AG09309 (cell line): ENCODE results near the gene TMEM234.

Experiments
- DNase-seq: peaks from one replicate; pipeline ENCODE4 v3.0.0-alpha.2; 2010; ENCODE audit warnings: low read depth
- H3K4me3 ChIP-seq: 2 replicates; pipeline ENCODE4 v1.5.1; 2011; ENCODE audit warnings: mild to moderate bottlenecking, low read depth, low read length, moderate library complexity; ENCODE audit not compliant: control insufficient read depth
- CTCF ChIP-seq: IDR thresholded peaks from 2 replicates; pipeline ENCODE4 v1.5.1; 2011; ENCODE audit warnings: mild to moderate bottlenecking, low read depth, low read length, inconsistent platforms; ENCODE audit not compliant: insufficient read depth, control insufficient read depth; ENCODE audit errors: missing control alignments

Gene TMEM234

GRCh38 chr1:32186077-32186476 is 36.1 kb downstream of the TMEM234 start:
- no peak for DNase-seq
- no peak for TF ChIP-seq CTCF
- H3K4me3 ChIP-seq, result no peak overlapping the region

GRCh38 chr1:32184650-32185049 is 37.5 kb downstream of the TMEM234 start:
- no peak overlapping the region for H3K4me3 ChIP-seq
- DNase-seq, result no peak
- TF ChIP-seq CTCF, result no peak

- TF ChIP-seq CTCF, result no peak
- H3K4me3 ChIP-seq, result peak overlapping the region; percentile 85; the same call in 1 of the 2 replicates
- no peak for DNase-seq
These were observed 40.1 kb downstream of the TMEM234 start for GRCh38 chr1:32182060-32182459.

DNA sequence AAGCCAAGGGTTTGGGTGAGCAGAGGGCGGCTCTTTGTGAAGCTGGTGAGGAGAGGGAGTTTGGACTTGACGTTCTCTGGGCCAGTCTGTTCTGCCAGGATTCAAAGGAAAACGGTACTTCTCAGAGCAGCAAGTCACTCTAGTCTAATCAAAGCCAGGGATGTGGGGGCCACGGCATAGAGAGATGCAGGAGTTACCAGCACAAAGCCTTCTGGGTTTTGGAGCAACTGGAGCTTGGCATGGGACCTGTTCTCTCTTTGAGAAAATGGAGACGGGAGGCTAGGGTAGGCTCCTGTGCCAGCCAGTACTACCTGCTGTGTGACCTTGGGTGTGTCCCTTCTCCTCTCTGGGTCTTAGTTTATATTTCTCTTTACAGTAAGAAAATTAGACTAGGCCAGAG is 40.6 kb downstream of the TMEM234 start:
- no peak for DNase-seq
- no peak for TF ChIP-seq CTCF
- H3K4me3 ChIP-seq, result peak overlapping the region; percentile 85

- no peak for DNase-seq
- H3K4me3 ChIP-seq, result peak overlapping the region; percentile 85
- TF ChIP-seq CTCF, result no peak
These were observed 41.1 kb downstream of the TMEM234 start for GRCh38 chr1:32181065-32181464.

DNA sequence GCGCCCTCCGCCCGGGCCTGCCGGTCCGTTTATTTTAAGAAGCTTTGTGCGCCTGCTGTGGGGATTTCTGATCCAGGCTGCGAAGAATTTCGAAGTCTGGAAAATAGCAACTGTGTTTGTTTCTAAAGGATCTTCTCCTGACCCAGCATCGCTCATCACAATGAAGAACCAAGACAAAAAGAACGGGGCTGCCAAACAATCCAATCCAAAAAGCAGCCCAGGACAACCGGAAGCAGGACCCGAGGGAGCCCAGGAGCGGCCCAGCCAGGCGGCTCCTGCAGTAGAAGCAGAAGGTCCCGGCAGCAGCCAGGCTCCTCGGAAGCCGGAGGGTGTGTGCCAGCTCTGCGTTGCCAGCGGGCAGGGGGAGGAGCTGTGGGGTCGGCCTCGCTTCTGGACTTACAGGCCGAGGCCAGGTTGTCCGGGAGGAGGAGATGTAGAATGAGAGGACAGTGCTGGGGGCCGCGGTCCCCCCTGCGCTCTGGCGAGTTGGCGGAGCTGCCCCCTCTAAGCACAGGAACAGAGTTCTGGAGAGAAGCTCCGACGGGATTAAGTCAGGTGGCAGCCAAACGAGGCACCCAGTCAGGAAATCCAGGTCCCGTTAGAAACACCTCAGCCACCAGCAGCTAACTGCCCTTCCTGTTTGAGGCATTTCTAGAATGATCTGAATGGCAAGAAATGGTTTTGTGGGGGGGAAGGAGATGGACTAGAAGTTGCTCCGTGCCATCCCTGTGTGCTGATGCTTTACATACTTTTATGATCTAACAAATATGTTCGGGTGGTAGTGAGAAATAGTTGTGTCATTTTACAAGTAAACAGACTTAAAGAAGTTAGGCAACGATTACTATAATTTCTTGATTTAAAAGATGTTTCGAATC is 41.7 kb downstream of the TMEM234 start:
- DNase-seq, result no peak
- no peak for TF ChIP-seq CTCF
- peak overlapping the region; percentile 85 for H3K4me3 ChIP-seq
